Uterus (tissue), 4 donors: ENCODE data around the gene HECW1. TPM values are rescaled to one million over a fixed set of nuclear protein-coding genes. Genes with fewer than 3 reads are reported as not detected.

Experiments used
- DNase-seq, 2 donors: peaks; one replicate each; pipeline ENCODE4 v3.0.0-alpha.2; 2019 to 2020
- H3K27ac ChIP-seq, 2 donors: fragments of 200-600 bp; sonication (generic); 1 replicate in 1 of 2; 2 replicates in 1 of 2; pipeline ENCODE4 v1.5.1; 2016 to 2018
- H3K27me3 ChIP-seq, 2 donors: fragments of 200-600 bp; sonication (generic); one replicate each; pipeline ENCODE4 v1.5.1; 2018 to 2019; ENCODE audit warnings: control low read depth in 1 of 2
- H3K36me3 ChIP-seq, 2 donors: fragments of 200-600 bp; sonication (generic); one replicate each; pipeline ENCODE4 v1.5.1; 2019; ENCODE audit warnings: control low read depth in 1 of 2
- H3K4me1 ChIP-seq, 2 donors: fragments of 200-600 bp; sonication (generic); one replicate each; pipeline ENCODE4 v1.5.1; 2018 to 2019; ENCODE audit warnings: control low read depth in 1 of 2
- H3K4me3 ChIP-seq, 2 donors: fragments of 200-600 bp; sonication (generic); 1 replicate in 1 of 2; 2 replicates in 1 of 2; pipeline ENCODE4 v1.5.1; 2018 to 2019; ENCODE audit warnings: mild to moderate bottlenecking in 1 of 2
- H3K9me3 ChIP-seq, 2 donors: fragments of 200-600 bp; sonication (generic); one replicate each; pipeline ENCODE4 v1.5.1; 2019; ENCODE audit warnings: control low read depth in 1 of 2
- POLR2A ChIP-seq, 2 donors: fragments of 450-650 bp; IDR thresholded peaks; one replicate each; pipeline ENCODE4 v1.6.1; 2016; ENCODE audit warnings: antibody characterized with exemption in 2 of 2, mild to moderate bottlenecking in 1 of 2, moderate library complexity in 1 of 2
- intact Hi-C: fragments of 100-400 bp; cut with DNase I; formaldehyde crosslinking; loops from one replicate; pipeline ENCODE4 v1.15.1; 2023; ENCODE audit warnings: low total_unique reads
- total RNA-seq, 4 donors: library from RNA; depleted of rRNA in 3 of 4; stranded (reverse); fragments of >200 nt in 3 of 4; gene quantifications; one replicate each; pipeline versions ENCODE4 v1.1.0 to v1.2.4, GENCODE V29; 2014 to 2023
- TF ChIP-seq, protein P1 (sequence below), 4 experiments: fragments of 200-600 bp in 2 of 4; fragments of 450-650 bp in 2 of 4; sonication (generic) in 2 of 4; IDR thresholded peaks; one replicate each; pipeline ENCODE4 v1.5.1; 2016 to 2019; ENCODE audit warnings: antibody characterized with exemption in 4 of 4, mild to moderate bottlenecking in 2 of 4, moderate library complexity in 1 of 4
- donor health status: DM: yes; HTN: yes; CAD: no.

HECW1 gene
- total RNA-seq, 4 donors from 2014 or later = 0.28 TPM; not detected in 3

DNA sequence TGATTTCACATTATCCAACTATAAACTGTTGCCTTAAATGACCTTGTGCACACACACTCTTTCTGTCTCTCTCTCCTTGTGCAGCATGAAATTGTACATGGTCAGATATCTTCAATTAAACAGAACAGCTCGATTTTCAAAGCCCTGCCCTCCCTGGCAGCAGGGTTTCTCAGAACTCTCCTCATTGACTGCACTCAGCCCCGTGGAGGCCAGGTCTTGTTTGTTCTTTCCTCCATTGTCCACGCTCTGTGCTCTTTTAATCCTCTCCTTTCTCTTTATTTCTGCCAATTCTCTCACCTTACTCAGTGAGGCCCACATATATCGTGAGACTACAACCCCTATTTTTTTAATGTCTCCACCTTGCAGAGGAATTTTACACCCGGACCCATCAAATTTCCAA, 294.5 kb downstream of the HECW1 start:
- no peak for DNase-seq
- no peaks in the 10 kb centered on the region for H3K27me3 ChIP-seq
- intact Hi-C loops = no loop called here
- H3K36me3 ChIP-seq = no peaks in the 10 kb centered on the region
- no peaks in the 10 kb centered on the region for H3K9me3 ChIP-seq
- TF ChIP-seq POLR2A (IDR thresholded peaks at IDR 0.05) = no peak
- TF ChIP-seq, protein P1, sequence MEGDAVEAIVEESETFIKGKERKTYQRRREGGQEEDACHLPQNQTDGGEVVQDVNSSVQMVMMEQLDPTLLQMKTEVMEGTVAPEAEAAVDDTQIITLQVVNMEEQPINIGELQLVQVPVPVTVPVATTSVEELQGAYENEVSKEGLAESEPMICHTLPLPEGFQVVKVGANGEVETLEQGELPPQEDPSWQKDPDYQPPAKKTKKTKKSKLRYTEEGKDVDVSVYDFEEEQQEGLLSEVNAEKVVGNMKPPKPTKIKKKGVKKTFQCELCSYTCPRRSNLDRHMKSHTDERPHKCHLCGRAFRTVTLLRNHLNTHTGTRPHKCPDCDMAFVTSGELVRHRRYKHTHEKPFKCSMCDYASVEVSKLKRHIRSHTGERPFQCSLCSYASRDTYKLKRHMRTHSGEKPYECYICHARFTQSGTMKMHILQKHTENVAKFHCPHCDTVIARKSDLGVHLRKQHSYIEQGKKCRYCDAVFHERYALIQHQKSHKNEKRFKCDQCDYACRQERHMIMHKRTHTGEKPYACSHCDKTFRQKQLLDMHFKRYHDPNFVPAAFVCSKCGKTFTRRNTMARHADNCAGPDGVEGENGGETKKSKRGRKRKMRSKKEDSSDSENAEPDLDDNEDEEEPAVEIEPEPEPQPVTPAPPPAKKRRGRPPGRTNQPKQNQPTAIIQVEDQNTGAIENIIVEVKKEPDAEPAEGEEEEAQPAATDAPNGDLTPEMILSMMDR (IDR thresholded peaks at IDR 0.05) = no peak
- H3K4me1 ChIP-seq = no peaks in the 10 kb centered on the region
- no peak overlapping the region for H3K4me3 ChIP-seq
- H3K27ac ChIP-seq = no peak overlapping the region

DNA sequence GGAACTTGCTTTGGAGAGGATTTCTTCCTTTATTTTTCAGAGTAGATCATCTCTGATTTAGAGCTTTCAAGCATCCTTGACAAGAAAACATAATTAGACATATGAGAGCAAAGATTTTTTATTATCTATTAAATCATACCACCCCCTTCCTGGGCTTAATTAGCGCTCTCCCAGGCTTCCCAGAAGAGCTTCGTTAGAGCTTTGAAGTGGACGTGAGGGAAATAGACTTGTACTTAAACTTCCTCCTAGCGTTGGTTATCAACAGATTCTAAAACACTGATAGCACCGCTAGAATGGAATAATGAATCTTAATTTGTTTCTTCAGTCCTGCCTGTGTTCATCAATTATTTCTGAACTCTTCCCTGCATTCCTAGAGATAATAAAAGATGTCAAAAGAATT, 296.5 kb downstream of the HECW1 start:
- intact Hi-C loops = no loop called here
- no peak for TF ChIP-seq POLR2A (IDR thresholded peaks at IDR 0.05)
- TF ChIP-seq, protein P1 (IDR thresholded peaks at IDR 0.05) = no peak
- Histone ChIP-seq H3K27me3 (no peaks in the 10 kb centered on the region), H3K36me3 (no peaks in the 10 kb centered on the region), H3K27ac (no peak overlapping the region), H3K9me3 (no peaks in the 10 kb centered on the region), H3K4me1 (no peaks in the 10 kb centered on the region), H3K4me3 (no peak overlapping the region)
- DNase-seq = no peak

DNA sequence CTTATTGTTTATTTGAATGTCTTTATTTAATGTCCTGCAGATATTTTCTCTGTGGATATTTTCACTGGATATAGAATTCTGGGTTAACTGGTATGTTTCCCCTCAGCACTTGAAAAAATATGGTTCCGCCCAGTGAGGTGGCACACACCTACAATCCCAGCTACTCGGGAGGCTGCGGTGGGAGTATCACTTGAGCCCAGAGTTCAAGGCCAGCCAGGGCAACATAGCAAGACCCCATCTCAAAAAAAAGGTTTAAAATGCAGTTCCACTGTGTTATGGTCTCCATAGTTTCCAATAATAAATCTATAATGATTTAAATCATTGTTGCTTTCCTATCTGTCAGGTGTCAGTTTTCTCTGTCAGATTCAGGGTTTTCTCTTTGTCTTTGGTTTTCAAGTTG, 305.0 kb downstream of the HECW1 start:
- Histone ChIP-seq H3K27ac (no peak overlapping the region), H3K36me3 (no peaks in the 10 kb centered on the region), H3K9me3 (no peaks in the 10 kb centered on the region), H3K4me3 (no peak overlapping the region), H3K4me1 (no peaks in the 10 kb centered on the region), H3K27me3 (peaks cover 0 to 3% of the 10 kb centered on the region in 2 donors)
- DNase-seq = no peak
- intact Hi-C loops = no loop called here
- TF ChIP-seq, protein P1 (IDR thresholded peaks at IDR 0.05) = no peak
- TF ChIP-seq POLR2A (IDR thresholded peaks at IDR 0.05) = no peak

DNA sequence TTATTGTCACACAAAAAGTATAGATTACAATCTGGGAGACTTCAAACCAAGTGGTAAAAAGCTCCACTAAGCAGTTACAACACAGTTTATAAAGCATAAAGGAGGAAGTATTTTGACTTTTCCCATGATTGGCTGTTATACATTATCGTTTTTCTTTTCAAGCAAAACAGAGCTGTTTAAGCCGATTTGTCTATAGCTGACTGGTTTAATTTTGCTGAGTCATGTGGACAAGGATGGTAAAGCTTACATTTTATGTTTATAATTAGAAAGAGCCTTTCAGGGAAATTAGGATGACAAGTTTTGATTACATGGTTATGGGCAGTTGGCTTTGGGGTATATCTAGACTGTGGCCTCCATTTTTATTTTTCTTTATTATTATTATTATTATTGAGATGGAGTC, 318.0 kb downstream of the HECW1 start:
- no peaks in the 10 kb centered on the region for H3K36me3 ChIP-seq
- no peaks in the 10 kb centered on the region for H3K4me1 ChIP-seq
- H3K9me3 ChIP-seq = no peaks in the 10 kb centered on the region
- H3K27ac ChIP-seq = no peak overlapping the region
- TF ChIP-seq, protein P1 (IDR thresholded peaks at IDR 0.05) = no peak
- TF ChIP-seq POLR2A (IDR thresholded peaks at IDR 0.05) = no peak
- intact Hi-C loops = no loop called here
- H3K27me3 ChIP-seq = no peaks in the 10 kb centered on the region
- no peak for DNase-seq
- no peak overlapping the region for H3K4me3 ChIP-seq

DNA sequence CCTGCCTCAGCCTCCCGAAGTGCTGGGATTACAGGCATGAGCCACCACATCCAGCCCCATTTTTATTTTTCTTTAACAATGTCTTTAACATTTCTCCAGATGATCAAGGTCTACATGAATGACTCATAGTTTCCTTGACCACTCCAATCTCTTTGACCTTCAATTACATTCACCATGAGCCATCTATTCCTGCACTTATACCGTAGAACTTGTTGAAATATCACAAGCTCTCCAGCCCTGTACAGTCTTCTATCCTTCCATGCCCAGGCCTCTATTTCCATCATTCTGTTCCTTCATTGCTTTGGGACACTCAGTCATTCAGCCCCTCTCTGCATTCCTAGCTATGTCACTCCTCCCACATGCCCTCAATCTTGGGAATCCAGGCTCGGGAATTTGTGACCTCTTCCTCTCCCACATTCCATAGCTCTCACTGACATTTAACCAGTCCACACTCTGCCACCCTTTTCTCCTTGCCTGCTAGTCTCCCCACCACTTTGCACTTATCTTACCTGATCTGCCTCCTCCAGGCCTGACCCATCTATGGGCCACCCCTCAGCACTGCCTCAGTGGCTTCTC, 318.7 kb downstream of the HECW1 start:
- intact Hi-C loops = no loop called here
- no peaks in the 10 kb centered on the region for H3K36me3 ChIP-seq
- no peaks in the 10 kb centered on the region for H3K27me3 ChIP-seq
- no peaks in the 10 kb centered on the region for H3K9me3 ChIP-seq
- no peak overlapping the region for H3K27ac ChIP-seq
- H3K4me1 ChIP-seq = no peaks in the 10 kb centered on the region
- DNase-seq = no peak
- no peak overlapping the region for H3K4me3 ChIP-seq
- TF ChIP-seq, protein P1 (IDR thresholded peaks at IDR 0.05) = no peak
